Lower lobe of right lung (tissue), 2 donors: Measurements from ENCODE around the gene AOPEP. TPM values are rescaled to one million over a fixed set of nuclear protein-coding genes. Genes with fewer than 3 reads are reported as not detected.

Source experiments
- ATAC-seq, 2 donors: fragments of 200-7000 bp; cut with Tn5 transposase; one replicate each; pipeline ENCODE4 v1.9.1; 2020 to 2022; ENCODE audit warnings: mild to moderate bottlenecking in 2 of 2, moderate library complexity in 2 of 2
- DNase-seq: peaks from one replicate; pipeline ENCODE4 v3.0.0-alpha.2; 2020
- H3K27ac ChIP-seq: fragments of 200-600 bp; one replicate; pipeline ENCODE4 v1.8.0; 2022
- H3K27me3 ChIP-seq: fragments of 200-600 bp; one replicate; pipeline ENCODE4 v1.8.0; 2022; ENCODE audit warnings: low read depth
- H3K36me3 ChIP-seq: fragments of 200-600 bp; one replicate; pipeline ENCODE4 v1.8.0; 2022; ENCODE audit warnings: mild to moderate bottlenecking
- H3K4me1 ChIP-seq: fragments of 200-600 bp; one replicate; pipeline ENCODE4 v1.8.0; 2022
- H3K4me3 ChIP-seq: fragments of 200-600 bp; one replicate; pipeline ENCODE4 v1.8.0; 2022; ENCODE audit warnings: mild to moderate bottlenecking
- H3K9me3 ChIP-seq: fragments of 200-600 bp; one replicate; pipeline ENCODE4 v1.8.0; 2022
- CTCF ChIP-seq: fragments of 200-600 bp; IDR thresholded peaks from one replicate; pipeline ENCODE4 v1.8.0; 2022; ENCODE audit warnings: antibody characterized with exemption, mild to moderate bottlenecking
- intact Hi-C: fragments of 100-400 bp; cut with DNase I; formaldehyde crosslinking; loops from one replicate; pipeline ENCODE4 v1.11.0; 2022
- total RNA-seq: library from RNA; stranded (reverse); fragmentation: NEBNext Ultra II Directional; extraction: Animal tissue kit (Norgen Biotek cat#: 25700); gene quantifications from one replicate; pipeline ENCODE4 v1.2.1, GENCODE V29; 2021
- donor health status: DM: no; HTN: yes; CAD: no; lungs with severe emphysema.

The AOPEP gene
- total RNA-seq, 1 donor from 2014 or later: 63.7 TPM

- Histone ChIP-seq H3K27ac (no peak overlapping the region), H3K4me1 (no peaks in the 10 kb centered on the region), H3K36me3 (no peaks in the 10 kb centered on the region), H3K9me3 (no peaks in the 10 kb centered on the region), H3K27me3 (no peaks in the 10 kb centered on the region), H3K4me3 (no peak overlapping the region)
- intact Hi-C loops: no loop called here
- no peak for ATAC-seq
- DNase-seq: no peak
- TF ChIP-seq CTCF: no peak
These were observed 107.3 kb downstream of the AOPEP start for GRCh38 chr9:94833802-94834201.

GRCh38 chr9:94837404-94837803, 110.9 kb downstream of the AOPEP start:
- H3K36me3 ChIP-seq: no peaks in the 10 kb centered on the region
- no peak overlapping the region for H3K4me3 ChIP-seq
- H3K4me1 ChIP-seq: no peaks in the 10 kb centered on the region
- no peaks in the 10 kb centered on the region for H3K27me3 ChIP-seq
- no peak overlapping the region for H3K27ac ChIP-seq
- no peaks in the 10 kb centered on the region for H3K9me3 ChIP-seq
- DNase-seq (no peak), ATAC-seq (no peak)
- no peak for TF ChIP-seq CTCF
- intact Hi-C loops: no loop called here

GRCh38 chr9:94839398-94839797, 112.9 kb downstream of the AOPEP start:
- no peak for DNase-seq
- H3K4me1 ChIP-seq: no peaks in the 10 kb centered on the region
- no peaks in the 10 kb centered on the region for H3K27me3 ChIP-seq
- no peak for TF ChIP-seq CTCF
- intact Hi-C loops: no loop called here
- no peak overlapping the region for H3K4me3 ChIP-seq
- no peaks in the 10 kb centered on the region for H3K9me3 ChIP-seq
- no peaks in the 10 kb centered on the region for H3K36me3 ChIP-seq
- ATAC-seq: no peak
- no peak overlapping the region for H3K27ac ChIP-seq

GRCh38 chr9:94840738-94841137, 114.2 kb downstream of the AOPEP start:
- TF ChIP-seq CTCF: no peak
- no peaks in the 10 kb centered on the region for H3K27me3 ChIP-seq
- no peaks in the 10 kb centered on the region for H3K4me1 ChIP-seq
- H3K36me3 ChIP-seq: no peaks in the 10 kb centered on the region
- H3K4me3 ChIP-seq: no peak overlapping the region
- no peak for DNase-seq
- no peak overlapping the region for H3K27ac ChIP-seq
- ATAC-seq: no peak
- H3K9me3 ChIP-seq: no peaks in the 10 kb centered on the region
- intact Hi-C loops: no loop called here

- Histone ChIP-seq H3K4me3 (no peak overlapping the region), H3K4me1 (peaks cover 7% of the 10 kb centered on the region), H3K36me3 (no peaks in the 10 kb centered on the region), H3K27me3 (no peaks in the 10 kb centered on the region), H3K9me3 (no peaks in the 10 kb centered on the region), H3K27ac (no peak overlapping the region)
- intact Hi-C loops: no loop called here
- no peak for TF ChIP-seq CTCF
- ATAC-seq (no peak), DNase-seq (no peak)
These were observed 116.6 kb downstream of the AOPEP start for GRCh38 chr9:94843134-94843533.

- Histone ChIP-seq H3K4me3 (no peak overlapping the region), H3K4me1 (peaks cover 11% of the 10 kb centered on the region), H3K9me3 (no peaks in the 10 kb centered on the region), H3K27me3 (no peaks in the 10 kb centered on the region), H3K36me3 (no peaks in the 10 kb centered on the region), H3K27ac (no peak overlapping the region)
- intact Hi-C loops: no loop called here
- no peak for TF ChIP-seq CTCF
- ATAC-seq (no peak), DNase-seq (no peak)
These were observed 120.2 kb downstream of the AOPEP start for GRCh38 chr9:94846739-94847138.
